Mucosa of stomach (tissue), 1 donor: ENCODE measurements around the gene DEAF1.
"Not testable (repeated sequence)": the region's sequence is repeated elsewhere in the genome, so short reads cannot be mapped to it uniquely, and the experiment has no call there.

Source experiments
- H3K27me3 ChIP-seq: one replicate; pipeline ENCODE4 v1.7.0; 2013; ENCODE audit warnings: mild to moderate bottlenecking, low read length; ENCODE audit not compliant: control insufficient read depth, insufficient read depth
- H3K36me3 ChIP-seq: one replicate; pipeline ENCODE4 v1.7.0; 2013; ENCODE audit warnings: low read length; ENCODE audit not compliant: control insufficient read depth, insufficient read depth
- H3K4me1 ChIP-seq: one replicate; pipeline ENCODE4 v1.7.0; 2013; ENCODE audit warnings: mild to moderate bottlenecking, low read length; ENCODE audit not compliant: control insufficient read depth, insufficient read depth
- H3K4me3 ChIP-seq: one replicate; pipeline ENCODE4 v1.7.0; 2013; ENCODE audit warnings: low read length
- H3K9ac ChIP-seq: one replicate; pipeline ENCODE4 v1.7.0; 2013; ENCODE audit warnings: mild to moderate bottlenecking, low read length, moderate library complexity
- H3K9me3 ChIP-seq: one replicate; pipeline ENCODE4 v1.7.0; 2013; ENCODE audit warnings: mild to moderate bottlenecking, low read length, moderate library complexity; ENCODE audit not compliant: control insufficient read depth
- donor health status: Pancreatic carcinoma.

Gene DEAF1

DNA sequence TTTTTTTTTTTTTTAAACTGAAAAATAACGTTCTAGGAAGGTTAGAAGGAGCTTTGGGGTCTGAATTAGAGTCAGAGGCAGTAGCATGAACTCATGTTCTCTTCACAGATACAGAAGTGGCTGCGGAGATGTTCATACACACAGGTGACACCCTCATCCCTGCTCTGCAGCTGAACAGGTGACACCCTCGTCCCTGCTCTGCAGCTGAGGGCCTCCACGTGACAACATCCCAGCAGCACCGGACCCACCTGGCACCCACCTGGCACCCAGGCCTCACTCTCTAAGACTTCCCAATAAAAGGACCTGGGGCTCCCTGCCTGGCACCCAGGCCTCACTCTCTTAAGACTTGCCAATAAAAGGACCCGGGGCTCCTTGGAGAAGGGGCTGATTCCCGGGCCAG is 38.2 kb downstream of the DEAF1 start:
- Histone ChIP-seq H3K4me1 (peaks cover 16% of the 10 kb centered on the region), H3K36me3 (peaks cover 4% of the 10 kb centered on the region), H3K9ac (no peak overlapping the region), H3K27me3 (no peaks in the 10 kb centered on the region), H3K4me3 (no peak overlapping the region), H3K9me3 (no peaks in the 10 kb centered on the region)

DNA sequence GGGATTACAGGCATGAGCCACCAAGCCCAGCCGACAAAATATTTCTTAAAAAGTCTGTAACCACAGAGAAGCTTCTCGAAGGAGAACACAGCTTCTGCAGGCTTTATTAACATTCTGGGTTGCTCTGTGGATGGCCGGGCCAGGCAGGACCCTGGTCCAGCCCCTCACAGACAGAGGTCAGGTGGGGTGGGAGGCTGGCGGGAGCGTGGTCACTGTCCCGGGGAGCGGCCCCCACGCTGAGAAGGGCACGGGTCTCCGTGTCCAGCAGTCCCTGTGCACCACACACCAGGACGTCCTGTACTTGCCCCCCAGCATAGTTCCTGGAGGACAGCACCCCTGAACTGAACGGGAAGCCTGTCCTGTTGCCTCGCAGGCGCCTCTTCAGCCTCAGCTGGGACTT is 38.6 kb downstream of the DEAF1 start:
- Histone ChIP-seq H3K27me3 (no peaks in the 10 kb centered on the region), H3K4me3 (no peak overlapping the region), H3K9ac (no peak overlapping the region), H3K36me3 (peaks cover 4% of the 10 kb centered on the region), H3K4me1 (peaks cover 16% of the 10 kb centered on the region), H3K9me3 (no peaks in the 10 kb centered on the region)

DNA sequence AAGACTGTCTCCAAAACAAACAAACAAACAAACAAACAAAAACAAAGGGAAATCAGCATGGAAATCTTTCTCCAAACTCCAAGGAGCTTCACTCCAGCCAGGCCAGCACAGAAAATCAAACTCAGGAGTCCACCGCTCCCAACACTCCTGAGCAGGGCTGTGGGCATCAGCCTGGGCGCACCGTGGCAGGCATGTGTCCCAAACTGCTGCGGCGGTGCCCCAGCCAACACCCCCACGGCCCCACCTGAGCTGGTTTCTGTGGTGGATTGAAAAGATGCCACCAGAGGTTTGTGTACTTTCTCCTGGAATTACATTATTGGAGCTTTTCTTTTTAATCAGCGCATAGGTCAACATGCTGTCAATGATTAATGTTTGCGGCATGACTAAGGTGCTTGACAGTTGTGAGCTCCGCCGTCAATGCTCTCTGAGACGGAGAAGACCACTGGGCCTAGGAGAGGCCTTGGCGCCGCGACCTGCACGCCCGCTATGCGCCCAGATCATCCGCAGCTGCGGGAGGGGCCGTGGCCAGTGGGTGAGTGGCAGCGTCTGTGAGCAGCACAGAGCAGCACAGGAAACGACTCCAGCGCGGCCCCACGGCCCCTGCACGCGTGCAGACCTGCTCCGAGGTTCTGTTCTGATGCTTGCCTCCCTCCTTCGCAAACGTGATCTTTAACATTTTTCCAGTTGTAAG is 39.8 kb downstream of the DEAF1 start:
- Histone ChIP-seq H3K9me3 (no peaks in the 10 kb centered on the region), H3K9ac (no peak overlapping the region), H3K27me3 (no peaks in the 10 kb centered on the region), H3K4me1 (peaks cover 16% of the 10 kb centered on the region), H3K4me3 (no peak overlapping the region), H3K36me3 (peaks cover 4% of the 10 kb centered on the region)

DNA sequence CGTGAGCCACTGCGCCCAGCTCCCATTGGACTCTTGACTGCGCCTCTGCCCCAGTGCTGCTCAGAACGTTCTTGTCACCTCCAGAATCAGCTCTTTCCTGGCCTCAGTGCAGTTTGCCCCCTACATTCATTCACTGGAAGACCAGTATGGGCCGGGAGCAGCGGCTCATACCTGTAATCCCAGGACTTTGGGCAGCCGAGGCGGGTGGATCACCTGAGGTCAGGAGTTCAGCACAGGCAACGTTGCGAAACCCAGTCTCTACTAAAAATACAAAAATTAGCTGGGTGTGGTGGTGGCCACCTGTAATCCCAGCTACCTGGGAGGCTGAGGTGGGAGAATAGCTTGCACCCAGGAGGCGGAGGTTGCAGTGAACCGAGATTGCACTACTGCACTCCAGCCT is 40.6 kb downstream of the DEAF1 start:
- H3K27me3 ChIP-seq, H3K9ac ChIP-seq, H3K36me3 ChIP-seq, H3K4me3 ChIP-seq, H3K9me3 ChIP-seq: not testable (repeated sequence)
- peaks cover 16% of the 10 kb centered on the region for H3K4me1 ChIP-seq

DNA sequence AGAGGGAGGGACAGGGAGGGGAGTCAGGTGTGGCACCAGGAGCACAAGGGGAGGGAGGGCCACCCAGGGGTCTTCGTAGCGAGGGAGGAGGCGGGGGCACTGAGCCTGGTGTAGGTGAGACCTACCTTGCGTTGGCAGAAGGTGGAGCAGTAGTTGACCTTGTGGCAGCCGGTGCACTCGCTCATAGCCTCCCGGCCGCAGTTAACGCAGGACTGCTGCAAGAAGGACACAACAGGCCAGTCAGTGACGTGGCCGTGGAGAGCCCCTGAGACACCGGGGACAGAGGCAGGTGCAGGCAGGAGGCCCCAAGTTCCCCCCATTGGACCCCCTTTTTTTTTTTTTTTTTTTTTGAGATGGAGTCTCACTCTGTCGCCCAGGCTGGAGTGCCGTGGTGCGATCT is 41.2 kb downstream of the DEAF1 start:
- Histone ChIP-seq H3K4me1 (peaks cover 16% of the 10 kb centered on the region), H3K9me3 (no peaks in the 10 kb centered on the region), H3K9ac (no peak overlapping the region), H3K36me3 (peaks cover 4% of the 10 kb centered on the region), H3K4me3 (no peak overlapping the region), H3K27me3 (no peaks in the 10 kb centered on the region)

DNA sequence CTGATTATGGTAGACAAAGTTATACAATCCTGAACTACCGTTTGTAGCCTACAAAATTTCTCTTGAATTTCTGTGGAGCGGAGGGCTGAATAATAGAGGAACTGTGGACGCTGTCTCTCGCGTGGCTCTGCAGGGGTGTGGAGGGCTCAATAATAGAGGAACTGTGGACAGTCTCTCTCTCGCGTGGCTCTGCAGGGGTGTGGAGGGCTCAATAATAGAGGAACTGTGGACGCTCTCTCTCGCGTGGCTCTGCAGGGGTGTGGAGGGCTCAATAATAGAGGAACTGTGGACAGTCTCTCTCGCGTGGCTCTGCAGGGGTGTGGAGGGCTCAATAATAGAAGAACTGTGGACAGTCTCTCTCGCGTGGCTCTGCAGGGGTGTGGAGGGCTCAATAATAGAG is 41.9 kb downstream of the DEAF1 start:
- H3K36me3 ChIP-seq = not testable (repeated sequence)

DNA sequence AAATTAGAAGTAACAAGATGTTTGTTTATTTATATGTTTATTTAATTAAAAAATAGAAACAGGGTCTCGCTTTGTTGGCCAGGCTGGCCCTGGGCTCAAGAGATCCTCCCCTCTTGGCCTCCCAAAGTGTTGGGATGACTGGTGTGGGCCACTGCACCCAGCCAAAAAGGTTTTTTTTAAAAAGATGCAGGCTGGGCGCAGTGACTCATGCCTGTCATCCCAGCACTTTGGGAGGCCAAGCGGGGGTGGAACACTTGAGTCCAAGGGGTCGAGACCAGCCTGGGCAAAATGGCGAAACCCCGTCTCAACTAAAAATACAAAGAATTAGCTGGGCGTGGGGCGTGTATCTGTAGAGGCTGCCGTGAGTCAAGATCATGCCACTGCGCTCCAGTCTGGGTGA is 44.5 kb downstream of the DEAF1 start:
- peaks cover 11% of the 10 kb centered on the region for H3K4me1 ChIP-seq
- no peaks in the 10 kb centered on the region for H3K9me3 ChIP-seq
- H3K4me3 ChIP-seq = no peak overlapping the region
- no peak overlapping the region for H3K9ac ChIP-seq
- peaks cover 4% of the 10 kb centered on the region for H3K36me3 ChIP-seq
- H3K27me3 ChIP-seq = no peaks in the 10 kb centered on the region

More for the DNA sequence above, 41.9 kb downstream of the DEAF1 start:
- not testable (repeated sequence) for H3K27me3 ChIP-seq, H3K9ac ChIP-seq, H3K4me3 ChIP-seq, H3K9me3 ChIP-seq
- H3K4me1 ChIP-seq = peaks cover 11% of the 10 kb centered on the region

DNA sequence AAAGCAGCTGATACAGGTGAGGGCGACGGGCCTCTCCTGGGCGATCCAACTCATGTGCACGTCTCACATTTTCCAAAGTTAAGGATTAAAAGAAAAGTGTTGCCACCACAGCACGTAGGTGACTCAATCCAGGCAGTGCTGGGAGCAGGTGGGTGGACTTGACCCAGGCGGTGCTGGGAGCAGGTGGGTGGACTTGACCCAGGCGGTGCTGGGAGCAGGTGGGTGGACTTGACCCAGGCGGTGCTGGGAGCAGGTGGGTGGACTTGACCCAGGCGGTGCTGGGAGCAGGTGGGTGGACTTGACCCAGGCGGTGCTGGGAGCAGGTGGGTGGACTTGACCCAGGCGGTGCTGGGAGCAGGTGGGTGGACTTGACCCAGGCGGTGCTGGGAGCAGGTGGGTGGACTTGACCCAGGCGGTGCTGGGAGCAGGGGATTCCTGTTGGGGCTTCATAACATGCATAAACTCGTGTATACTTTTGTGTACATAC is 47.3 kb downstream of the DEAF1 start:
- not testable (repeated sequence) for H3K36me3 ChIP-seq, H3K27me3 ChIP-seq, H3K9me3 ChIP-seq, H3K4me1 ChIP-seq, H3K9ac ChIP-seq, H3K4me3 ChIP-seq

DNA sequence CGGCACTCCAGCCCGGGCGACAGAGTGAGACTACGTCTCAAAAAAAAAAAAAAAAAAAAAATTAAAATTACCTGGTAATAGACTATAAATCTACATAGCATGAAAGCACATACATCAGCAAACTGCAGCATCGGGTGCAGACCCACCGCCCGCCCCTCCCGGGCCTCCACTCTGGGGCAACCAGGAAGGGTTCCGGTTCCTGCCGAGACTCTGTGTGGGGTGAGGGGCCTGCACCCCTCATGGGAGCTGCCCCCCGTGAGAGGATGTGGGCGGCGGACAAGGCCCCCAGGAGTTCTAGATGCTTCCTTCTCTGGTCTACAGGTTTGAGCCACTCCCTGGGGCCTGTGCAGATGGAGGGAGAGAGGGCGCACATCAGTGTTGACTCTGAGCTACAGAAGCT is 48.8 kb downstream of the DEAF1 start:
- Histone ChIP-seq H3K36me3 (no peaks in the 10 kb centered on the region), H3K4me1 (peaks cover 3% of the 10 kb centered on the region), H3K9me3 (no peaks in the 10 kb centered on the region), H3K4me3 (no peak overlapping the region), H3K9ac (no peak overlapping the region), H3K27me3 (no peaks in the 10 kb centered on the region)

DNA sequence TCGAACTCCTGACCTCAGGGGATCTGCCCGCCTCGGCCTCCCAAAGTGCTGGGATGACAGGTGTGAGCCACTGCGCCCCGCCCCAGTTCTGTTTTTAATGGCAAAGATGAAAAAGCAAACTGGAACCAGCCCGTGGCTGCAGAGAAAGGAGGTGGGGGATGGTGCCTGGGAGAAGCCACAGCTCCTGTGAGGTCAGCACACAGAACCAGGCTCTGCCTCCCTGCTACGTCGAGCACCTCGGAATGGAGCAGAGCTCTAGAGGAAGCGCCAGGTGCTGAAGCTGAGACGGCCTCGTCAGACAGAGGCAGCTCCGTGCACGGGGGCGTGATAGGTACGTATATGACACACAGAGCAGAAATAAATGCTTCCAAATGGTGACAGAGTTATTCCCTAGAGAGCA is 49.5 kb downstream of the DEAF1 start:
- Histone ChIP-seq H3K4me3 (no peak overlapping the region), H3K9ac (no peak overlapping the region), H3K4me1 (peaks cover 3% of the 10 kb centered on the region), H3K9me3 (no peaks in the 10 kb centered on the region), H3K36me3 (no peaks in the 10 kb centered on the region), H3K27me3 (no peaks in the 10 kb centered on the region)

DNA sequence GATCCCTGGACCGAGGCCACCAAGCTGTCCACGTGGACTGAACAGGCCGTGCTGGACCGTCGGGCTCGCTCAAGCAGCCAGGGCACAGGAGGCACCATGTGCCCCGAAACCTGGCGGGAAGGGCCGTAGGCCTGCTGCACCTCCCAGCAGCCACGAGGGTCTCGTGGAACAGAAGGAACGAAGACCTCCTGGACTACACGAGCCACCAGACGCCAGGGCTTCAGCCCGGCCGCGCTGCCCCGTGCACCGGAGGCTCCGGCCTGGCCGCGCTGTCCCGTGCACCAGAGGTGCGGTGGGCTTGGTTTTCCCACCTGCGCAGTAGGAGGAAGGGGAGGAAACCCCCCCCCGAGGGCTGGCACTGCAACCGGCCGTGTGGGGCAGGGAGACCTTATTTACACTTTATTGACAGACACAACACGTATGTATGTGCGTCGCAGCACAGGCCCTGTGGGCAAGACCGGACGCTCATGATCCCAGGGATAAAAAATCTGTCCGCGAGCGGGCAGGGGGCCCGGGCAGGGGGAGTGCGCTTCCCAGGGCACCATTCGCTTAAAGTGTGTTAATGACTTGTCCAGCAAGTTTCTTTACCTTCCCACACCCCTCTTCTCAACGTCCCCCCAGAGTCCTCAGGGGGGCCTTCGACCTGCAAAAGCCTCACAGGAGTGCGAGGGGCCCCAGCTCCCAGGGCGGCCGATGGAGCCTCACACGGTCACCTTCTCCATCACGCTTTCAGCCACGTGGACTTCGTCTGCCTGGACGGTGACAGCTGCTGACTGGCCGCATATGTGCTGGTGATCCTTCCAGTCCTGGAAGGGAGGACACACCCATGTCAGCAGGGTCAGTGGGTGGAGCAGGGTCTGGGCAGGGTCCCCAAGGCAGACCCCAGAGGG is 50.9 kb downstream of the DEAF1 start:
- Histone ChIP-seq H3K4me3 (no peak overlapping the region), H3K27me3 (peaks cover 2% of the 10 kb centered on the region), H3K9me3 (no peaks in the 10 kb centered on the region), H3K36me3 (no peaks in the 10 kb centered on the region), H3K9ac (no peak overlapping the region), H3K4me1 (peaks cover 3% of the 10 kb centered on the region)

DNA sequence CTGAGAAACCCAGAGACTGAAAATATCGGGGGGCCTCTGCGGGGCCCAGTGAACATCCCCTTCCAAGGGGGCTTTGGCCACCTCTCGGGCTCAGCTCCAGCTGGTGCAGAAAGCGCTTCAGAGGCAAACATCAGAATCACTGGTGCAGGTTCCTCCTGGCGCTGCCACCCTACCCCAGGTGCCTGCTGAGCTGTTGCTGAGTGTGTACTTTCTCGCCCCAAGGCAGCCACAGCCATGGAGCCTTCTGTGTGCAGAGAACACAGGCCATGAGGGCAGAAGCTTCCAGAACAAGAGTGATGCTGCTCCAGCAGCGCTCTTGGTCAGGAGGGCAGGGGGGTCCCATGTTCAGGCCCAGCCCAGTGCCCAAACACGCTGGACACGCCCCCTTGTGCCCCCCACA is 51.7 kb downstream of the DEAF1 start:
- Histone ChIP-seq H3K9me3 (no peaks in the 10 kb centered on the region), H3K4me3 (no peak overlapping the region), H3K36me3 (no peaks in the 10 kb centered on the region), H3K27me3 (peaks cover 9% of the 10 kb centered on the region), H3K4me1 (peaks cover 3% of the 10 kb centered on the region), H3K9ac (no peak overlapping the region)
